Neural progenitor cell (in vitro differentiated cells): Measurements from ENCODE around the gene MACROD2.

Experiments
- EZH2 ChIP-seq: fragments of 200-600 bp; sonication (generic); IDR thresholded peaks from 2 replicates; pipeline ENCODE4 v1.6.1; 2017; ENCODE audit warnings: antibody characterized with exemption, mild to moderate bottlenecking, moderate library complexity
- TF ChIP-seq, protein P1 (sequence below): fragments of 200-600 bp; sonication (generic); IDR thresholded peaks from 2 replicates; pipeline ENCODE4 v1.5.1; 2017; ENCODE audit warnings: antibody characterized with exemption, mild to moderate bottlenecking

DNA sequence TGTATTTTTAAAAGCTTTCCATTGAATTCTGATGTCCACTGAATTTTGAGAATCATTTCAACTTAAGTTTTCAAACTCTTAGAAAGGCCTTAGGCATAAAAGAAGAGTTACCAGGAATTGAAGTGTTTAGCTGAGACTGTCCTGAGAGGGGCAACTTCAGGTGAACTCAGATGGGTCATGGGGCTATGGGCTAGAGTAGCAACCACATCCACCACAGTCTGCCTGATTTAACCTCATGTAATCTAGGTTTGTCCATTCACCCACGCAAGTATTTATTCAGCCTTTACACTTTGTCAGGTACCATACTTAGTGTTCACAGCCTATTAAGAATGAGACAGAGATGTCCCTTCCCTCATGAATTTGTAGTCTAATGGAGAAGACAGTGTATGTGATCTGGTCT, 2076.9 kb downstream of the MACROD2 start:
- TF ChIP-seq, protein P1, sequence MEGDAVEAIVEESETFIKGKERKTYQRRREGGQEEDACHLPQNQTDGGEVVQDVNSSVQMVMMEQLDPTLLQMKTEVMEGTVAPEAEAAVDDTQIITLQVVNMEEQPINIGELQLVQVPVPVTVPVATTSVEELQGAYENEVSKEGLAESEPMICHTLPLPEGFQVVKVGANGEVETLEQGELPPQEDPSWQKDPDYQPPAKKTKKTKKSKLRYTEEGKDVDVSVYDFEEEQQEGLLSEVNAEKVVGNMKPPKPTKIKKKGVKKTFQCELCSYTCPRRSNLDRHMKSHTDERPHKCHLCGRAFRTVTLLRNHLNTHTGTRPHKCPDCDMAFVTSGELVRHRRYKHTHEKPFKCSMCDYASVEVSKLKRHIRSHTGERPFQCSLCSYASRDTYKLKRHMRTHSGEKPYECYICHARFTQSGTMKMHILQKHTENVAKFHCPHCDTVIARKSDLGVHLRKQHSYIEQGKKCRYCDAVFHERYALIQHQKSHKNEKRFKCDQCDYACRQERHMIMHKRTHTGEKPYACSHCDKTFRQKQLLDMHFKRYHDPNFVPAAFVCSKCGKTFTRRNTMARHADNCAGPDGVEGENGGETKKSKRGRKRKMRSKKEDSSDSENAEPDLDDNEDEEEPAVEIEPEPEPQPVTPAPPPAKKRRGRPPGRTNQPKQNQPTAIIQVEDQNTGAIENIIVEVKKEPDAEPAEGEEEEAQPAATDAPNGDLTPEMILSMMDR, result no peak
- no peak for TF ChIP-seq EZH2
